HG03095 (cell line): ENCODE data around the gene NELL1.

Experiments used
- ATAC-seq: cut with Tn5 transposase; IDR thresholded peaks from one replicate; pipeline ENCODE4 v1.9.1; 2021; ENCODE audit warnings: moderate library complexity; ENCODE audit not compliant: unreplicated experiment

NELL1 gene

GRCh38 chr11:20661850-20662249 is 7.5 kb upstream of the NELL1 start:
- no peak for ATAC-seq

DNA sequence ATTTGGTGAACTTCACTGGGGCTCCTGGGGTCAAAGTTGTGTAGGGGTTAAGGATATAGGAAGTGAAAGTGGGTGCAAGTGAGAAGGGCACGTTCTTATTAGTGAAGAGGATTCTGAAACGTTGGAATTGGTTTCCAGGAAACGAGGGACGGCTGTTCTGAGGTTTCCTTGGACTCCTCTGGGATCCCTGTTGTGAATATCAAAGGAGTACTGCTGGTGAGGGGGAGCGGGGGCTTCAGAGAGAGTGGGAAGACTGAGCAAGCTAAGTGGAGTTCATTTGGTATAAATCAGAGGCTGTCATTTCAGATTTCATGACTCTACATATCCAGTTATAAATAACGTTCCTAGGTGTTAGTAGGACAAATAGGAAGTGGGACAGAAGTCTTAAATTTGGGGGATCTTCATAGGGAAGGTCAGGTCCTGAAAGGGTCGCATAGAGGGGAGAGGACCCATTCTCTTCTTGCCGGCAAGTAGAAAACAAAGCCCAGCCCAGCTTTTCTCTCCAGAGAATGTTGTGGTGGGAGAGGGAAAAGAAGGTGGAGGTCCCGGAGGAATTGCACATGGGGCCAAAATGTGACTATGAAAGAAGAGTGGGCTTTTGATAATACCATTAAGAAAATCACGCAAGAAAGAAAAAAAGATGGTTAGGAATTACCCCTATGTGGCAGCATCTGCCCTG is 1.1 kb upstream of the NELL1 start:
- no peak for ATAC-seq

DNA sequence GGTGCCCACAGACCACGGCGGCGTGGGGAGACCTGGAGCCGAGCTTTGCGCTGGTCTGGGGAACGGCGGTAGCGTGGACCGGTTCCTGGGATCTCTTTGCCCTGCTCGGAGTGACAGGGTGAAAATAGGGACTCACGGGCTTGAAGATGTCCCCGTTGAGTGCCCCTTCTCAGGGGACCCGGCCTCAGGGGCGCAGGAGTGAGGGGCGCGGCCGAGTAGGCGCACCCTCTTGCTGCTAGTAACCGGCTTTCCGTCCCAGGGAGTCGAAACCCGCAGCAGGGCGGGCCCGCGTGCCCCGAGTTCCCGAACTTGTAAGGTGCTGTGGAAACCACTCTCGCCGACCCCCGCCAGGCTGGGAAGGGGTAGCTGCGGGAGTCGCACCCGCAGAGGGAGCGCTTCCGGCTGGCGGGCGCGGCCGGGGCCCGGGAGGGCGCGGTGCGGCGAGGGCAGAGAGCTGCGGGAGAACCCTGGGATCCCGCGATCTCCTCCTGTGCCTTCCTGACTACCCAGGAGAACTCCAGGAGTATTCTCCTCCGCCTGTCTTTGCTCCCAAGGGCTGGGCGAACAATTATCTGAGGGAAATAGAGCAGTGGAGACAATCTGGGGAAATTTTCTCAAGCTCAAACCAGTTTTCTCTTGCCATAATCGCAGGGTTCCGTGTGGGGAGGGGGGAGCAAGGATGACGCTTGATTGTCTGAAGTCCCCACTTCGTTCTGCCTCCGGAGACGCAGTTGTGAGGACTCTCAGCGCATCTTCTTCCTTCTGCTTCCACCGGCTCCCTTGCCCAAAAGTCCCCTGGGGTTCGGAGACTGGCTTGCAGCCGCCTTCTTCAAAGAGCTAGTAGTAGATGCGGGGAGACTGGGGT is 666 bp downstream of the NELL1 start:
- ATAC-seq = no peak

- ATAC-seq = no peak
Observed at GRCh38 chr11:20670932-20671403, 1.6 kb downstream of the NELL1 start.

GRCh38 chr11:20671856-20672546 is 2.6 kb downstream of the NELL1 start:
- no peak for ATAC-seq

DNA sequence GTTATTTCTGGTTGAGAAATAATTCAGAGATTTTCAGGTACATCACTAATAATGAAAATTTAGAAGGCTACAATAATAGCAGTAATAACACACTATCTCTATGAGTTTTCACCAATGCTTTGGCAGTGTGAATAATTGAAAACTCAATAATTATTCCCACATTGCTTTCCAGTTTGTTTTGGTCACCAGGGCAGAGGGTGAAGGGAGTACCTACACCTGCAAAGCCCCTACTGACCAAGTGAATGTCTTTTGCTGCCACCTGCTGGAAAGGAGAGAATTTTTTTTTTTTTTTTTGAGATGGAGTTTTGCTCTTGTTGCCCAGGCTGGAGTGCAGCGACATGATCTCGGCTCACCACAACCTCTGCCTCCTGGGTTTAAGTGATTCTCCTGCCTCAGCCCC is 3.2 kb downstream of the NELL1 start:
- ATAC-seq = no peak

DNA sequence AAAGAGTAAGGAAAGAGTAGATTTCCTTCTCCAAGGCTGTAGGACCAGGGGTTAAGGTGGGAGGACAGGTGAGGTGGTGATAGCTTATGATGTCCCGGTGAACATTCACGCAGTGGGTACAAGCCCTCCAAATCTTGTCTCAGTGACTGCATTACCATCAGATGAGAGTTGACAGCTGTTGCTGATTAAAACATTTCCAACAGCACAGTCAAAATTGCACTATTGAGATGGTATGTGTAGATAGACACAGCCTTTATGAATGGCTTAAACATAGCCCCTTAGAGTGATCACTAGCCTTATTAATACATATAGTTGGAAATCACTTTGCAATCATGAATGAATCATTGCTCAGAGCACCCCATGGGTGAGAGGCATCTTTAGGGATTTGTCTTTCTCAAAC is 7.3 kb downstream of the NELL1 start:
- no peak for ATAC-seq

DNA sequence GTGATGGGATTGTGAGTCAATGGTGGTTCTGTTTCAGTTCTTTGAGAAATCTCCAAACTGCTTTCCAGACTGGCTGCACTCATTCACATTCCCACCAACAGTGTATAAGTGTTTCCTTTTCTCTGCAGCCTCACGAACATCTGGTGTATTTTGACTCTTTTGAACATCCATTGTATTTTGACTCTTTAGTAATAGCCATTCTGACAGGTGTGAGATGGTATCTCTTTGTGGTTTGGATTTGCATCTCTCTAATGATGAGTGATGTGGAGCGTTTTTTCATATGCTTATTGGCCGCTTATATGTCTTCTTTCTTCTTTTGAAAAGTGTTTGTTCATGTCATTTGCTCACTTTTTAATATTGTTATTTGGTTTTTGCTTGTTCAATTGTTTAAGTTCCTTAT is 19.4 kb downstream of the NELL1 start:
- no peak for ATAC-seq

DNA sequence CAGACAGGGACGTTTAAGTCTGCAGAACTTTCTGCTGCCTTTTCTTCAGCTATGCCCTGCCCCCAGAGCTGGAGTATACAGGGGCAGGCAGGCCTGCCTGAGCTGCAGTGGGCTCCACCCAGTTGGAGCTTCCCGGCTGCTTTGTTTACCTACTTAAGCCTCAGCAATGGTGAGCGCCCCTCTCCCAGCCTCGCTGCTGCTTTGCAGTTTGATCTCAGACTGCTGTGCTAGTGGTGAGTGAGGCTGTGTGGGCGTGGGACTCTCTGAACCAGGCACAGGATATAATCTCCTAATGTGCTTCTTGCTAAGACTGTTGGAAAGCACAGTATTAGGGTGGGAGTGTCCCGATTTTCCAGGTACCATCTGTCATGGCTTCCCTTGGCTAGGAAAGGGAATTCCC is 38.5 kb downstream of the NELL1 start:
- no peak for ATAC-seq

DNA sequence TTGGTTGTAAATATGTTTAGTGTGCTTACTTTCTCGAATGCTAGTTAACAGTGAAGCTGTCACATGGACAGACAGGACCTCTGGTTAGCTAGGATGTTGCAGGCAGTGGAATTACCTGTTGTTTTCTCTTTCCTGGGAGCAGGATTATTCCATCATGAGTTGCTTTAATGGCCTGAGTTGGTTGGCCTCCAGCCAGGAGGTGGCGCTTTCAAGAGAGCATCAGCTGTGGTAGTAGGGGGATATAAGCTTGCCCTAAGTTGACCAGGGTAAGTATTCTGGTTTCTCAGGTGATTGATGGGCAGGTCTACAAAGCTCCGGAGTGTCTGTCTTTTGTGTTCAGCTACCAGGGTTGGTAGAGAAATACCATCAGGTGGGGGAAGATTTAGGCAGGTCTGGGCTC is 43.5 kb downstream of the NELL1 start:
- no peak for ATAC-seq

DNA sequence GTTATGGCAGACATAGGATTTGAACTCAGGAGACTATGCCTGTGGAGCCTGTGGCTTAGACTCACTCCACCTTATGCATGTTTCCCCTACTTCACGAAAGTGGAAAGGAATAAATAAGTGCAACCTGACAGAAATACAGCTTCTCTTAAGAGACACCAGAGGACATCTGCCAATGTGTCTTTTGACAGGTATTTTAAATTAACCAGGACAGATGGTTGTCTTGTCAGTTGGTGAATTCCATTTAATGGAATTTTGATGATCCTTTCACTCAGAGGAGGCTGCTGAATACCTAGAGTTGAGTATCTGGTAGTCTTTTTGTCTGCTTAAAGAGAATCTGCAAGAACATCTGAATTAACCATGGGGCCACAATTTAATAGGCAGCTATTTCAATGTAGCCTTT is 46.1 kb downstream of the NELL1 start:
- ATAC-seq = no peak

DNA sequence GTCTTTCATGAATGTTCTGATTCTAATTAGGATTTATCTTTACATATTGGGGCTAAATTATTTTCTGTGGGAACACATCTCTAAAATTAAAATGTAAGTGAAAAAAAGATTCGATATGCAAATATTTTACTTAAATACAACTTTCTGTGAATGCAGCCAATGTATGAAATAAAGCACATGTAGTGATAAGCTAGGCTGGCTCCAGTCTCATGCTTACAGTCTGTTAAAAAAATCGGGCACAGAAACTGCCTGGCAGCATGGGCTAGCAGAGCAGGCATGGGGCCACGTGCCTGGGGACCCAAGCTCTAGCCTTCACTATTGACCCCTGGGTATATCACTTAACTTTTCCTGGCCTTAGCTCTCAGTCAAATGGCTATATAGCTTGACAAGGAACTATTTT is 46.5 kb downstream of the NELL1 start:
- ATAC-seq = no peak

GRCh38 chr11:20719821-20720220 is 50.4 kb downstream of the NELL1 start:
- ATAC-seq = no peak

GRCh38 chr11:20723366-20723765 is 54.0 kb downstream of the NELL1 start:
- ATAC-seq = no peak

GRCh38 chr11:20729597-20730105 is 60.3 kb downstream of the NELL1 start:
- ATAC-seq = no peak

GRCh38 chr11:20731676-20732215 is 62.4 kb downstream of the NELL1 start:
- ATAC-seq = no peak

- no peak for ATAC-seq
Observed at GRCh38 chr11:20739107-20739506, 69.7 kb downstream of the NELL1 start.

- no peak for ATAC-seq
Observed at GRCh38 chr11:20739577-20739976, 70.2 kb downstream of the NELL1 start.

- no peak for ATAC-seq
Observed at GRCh38 chr11:20754933-20755332, 85.5 kb downstream of the NELL1 start.

GRCh38 chr11:20759541-20759940 is 90.2 kb downstream of the NELL1 start:
- ATAC-seq = no peak

- ATAC-seq = no peak
Observed at GRCh38 chr11:20760811-20761210, 91.4 kb downstream of the NELL1 start.
